Fibroblast of skin of right quadriceps (primary cell): ENCODE results near the gene TAS1R3.

Experiments
- DNase-seq: peaks from one replicate; pipeline ENCODE4 v3.0.0-alpha.2; 2013

Gene TAS1R3

GRCh38 chr1:1331068-1331965, at the start of gene TAS1R3:
Gene TAS1R3 (plus strand): TSS chr1:1331280. CDS start chr1:1331346, 66 bp downstream.
- no peak for DNase-seq

- DNase-seq: no peak
Observed at GRCh38 chr1:1281533-1282321, 49.4 kb upstream of the TAS1R3 start.

- no peak for DNase-seq
Observed at GRCh38 chr1:1282998-1283397, 48.1 kb upstream of the TAS1R3 start.

GRCh38 chr1:1283821-1284220, 47.3 kb upstream of the TAS1R3 start:
- no peak for DNase-seq

- no peak for DNase-seq
Observed at GRCh38 chr1:1284221-1285101, 46.6 kb upstream of the TAS1R3 start.

- no peak for DNase-seq
Observed at GRCh38 chr1:1285102-1285571, 45.9 kb upstream of the TAS1R3 start.

GRCh38 chr1:1285611-1286311, 45.3 kb upstream of the TAS1R3 start:
- no peak for DNase-seq

GRCh38 chr1:1286313-1287261, 44.5 kb upstream of the TAS1R3 start:
- DNase-seq: no peak

- DNase-seq: no peak
Observed at GRCh38 chr1:1287288-1288110, 43.6 kb upstream of the TAS1R3 start.

GRCh38 chr1:1290238-1290731, 40.8 kb upstream of the TAS1R3 start:
- peak; percentile 41 for DNase-seq

GRCh38 chr1:1291023-1291528, 40.0 kb upstream of the TAS1R3 start:
- DNase-seq: no peak

- peak; percentile 59 for DNase-seq
Observed at GRCh38 chr1:1291548-1292441, 39.3 kb upstream of the TAS1R3 start.

- no peak for DNase-seq
Observed at GRCh38 chr1:1292442-1292779, 38.7 kb upstream of the TAS1R3 start.

GRCh38 chr1:1292851-1293250, 38.2 kb upstream of the TAS1R3 start:
- DNase-seq: no peak

- DNase-seq: no peak
Observed at GRCh38 chr1:1293263-1294249, 37.5 kb upstream of the TAS1R3 start.

- DNase-seq: no peak
Observed at GRCh38 chr1:1294250-1294890, 36.7 kb upstream of the TAS1R3 start.
